ENCODE measurements around the gene IL3. TPM values are rescaled to one million over a fixed set of nuclear protein-coding genes. Genes with fewer than 3 reads are reported as not detected.

The IL3 gene
- total RNA-seq, 2 experiments from 2014 or later = 0.25 to 0.98 TPM

DNA sequence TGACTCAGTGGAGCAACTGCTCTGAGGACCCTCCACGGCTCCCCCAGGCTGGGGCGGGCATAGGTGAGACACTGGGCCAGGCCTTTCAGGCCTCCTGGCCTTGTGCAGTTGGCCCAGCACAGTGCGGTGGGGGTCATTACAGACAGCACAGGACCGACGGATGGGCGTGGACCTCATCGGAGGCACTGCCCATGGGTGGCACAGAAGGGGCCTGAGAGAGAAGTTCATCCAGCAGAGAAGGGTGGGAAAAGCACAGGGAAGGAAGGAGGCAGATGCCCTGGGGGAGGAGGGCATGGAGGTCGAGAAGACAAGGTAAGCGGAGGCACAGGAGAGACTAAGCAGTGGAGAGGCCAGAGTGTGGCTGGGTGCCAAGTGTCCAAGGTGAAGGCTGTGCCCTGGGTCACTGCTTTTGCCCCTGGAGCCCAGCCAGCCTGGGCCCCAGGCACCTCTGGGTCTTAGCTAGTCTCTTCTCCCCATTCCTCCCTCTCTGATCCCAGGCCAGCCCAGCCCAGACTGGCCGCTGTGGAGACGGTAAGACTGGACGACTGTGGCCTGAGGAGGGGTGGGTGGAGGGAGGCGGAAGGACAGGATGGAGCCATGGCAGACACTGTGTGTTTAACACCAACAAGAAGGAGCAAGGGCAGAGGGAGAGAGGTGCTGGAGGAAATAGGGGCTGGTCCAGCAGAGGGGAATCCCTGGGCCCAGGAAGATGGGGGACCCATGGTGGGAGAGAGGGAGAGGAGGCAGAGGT lies 5.7 kb downstream of the IL3 start:
- TF ChIP-seq, protein P1, sequence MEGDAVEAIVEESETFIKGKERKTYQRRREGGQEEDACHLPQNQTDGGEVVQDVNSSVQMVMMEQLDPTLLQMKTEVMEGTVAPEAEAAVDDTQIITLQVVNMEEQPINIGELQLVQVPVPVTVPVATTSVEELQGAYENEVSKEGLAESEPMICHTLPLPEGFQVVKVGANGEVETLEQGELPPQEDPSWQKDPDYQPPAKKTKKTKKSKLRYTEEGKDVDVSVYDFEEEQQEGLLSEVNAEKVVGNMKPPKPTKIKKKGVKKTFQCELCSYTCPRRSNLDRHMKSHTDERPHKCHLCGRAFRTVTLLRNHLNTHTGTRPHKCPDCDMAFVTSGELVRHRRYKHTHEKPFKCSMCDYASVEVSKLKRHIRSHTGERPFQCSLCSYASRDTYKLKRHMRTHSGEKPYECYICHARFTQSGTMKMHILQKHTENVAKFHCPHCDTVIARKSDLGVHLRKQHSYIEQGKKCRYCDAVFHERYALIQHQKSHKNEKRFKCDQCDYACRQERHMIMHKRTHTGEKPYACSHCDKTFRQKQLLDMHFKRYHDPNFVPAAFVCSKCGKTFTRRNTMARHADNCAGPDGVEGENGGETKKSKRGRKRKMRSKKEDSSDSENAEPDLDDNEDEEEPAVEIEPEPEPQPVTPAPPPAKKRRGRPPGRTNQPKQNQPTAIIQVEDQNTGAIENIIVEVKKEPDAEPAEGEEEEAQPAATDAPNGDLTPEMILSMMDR (IDR thresholded peaks at IDR 0.05) = no peak
- no peak for ATAC-seq
- no peak overlapping the region for H3K4me3 Mint-ChIP-seq
- DNase-seq = no peak
- POLR2A ChIA-PET = interaction anchor here (0.6 kb wide), 1 partner anchor 719 kb away, joined by 3 read pairs; no protein-coding TSS in a partner anchor
- intact Hi-C loops (cut with micrococcal nuclease) = loop anchor here (2.0 to 10.0 kb wide), 3 partner anchors 111 to 309 kb away; no protein-coding TSS in a partner anchor
- H3K27me3 Mint-ChIP-seq = no peaks in the 10 kb centered on the region
- CTCF ChIA-PET = interaction anchor here (0.6 to 3.6 kb wide), 19 partner anchors 7 to 303 kb away, joined by 3 to 20 read pairs (median 7); partner anchors contain the start of genes CSF2, SLC22A4 and SLC22A5
- no peaks in the 10 kb centered on the region for H3K36me3 Mint-ChIP-seq (ENCODE audit: low read depth)
- no peaks in the 10 kb centered on the region for H3K9me3 Mint-ChIP-seq
- no peak overlapping the region for H3K27ac Mint-ChIP-seq
- H3K4me1 Mint-ChIP-seq (ENCODE audit: low read depth) = peaks cover 46% of the 10 kb centered on the region

DNA sequence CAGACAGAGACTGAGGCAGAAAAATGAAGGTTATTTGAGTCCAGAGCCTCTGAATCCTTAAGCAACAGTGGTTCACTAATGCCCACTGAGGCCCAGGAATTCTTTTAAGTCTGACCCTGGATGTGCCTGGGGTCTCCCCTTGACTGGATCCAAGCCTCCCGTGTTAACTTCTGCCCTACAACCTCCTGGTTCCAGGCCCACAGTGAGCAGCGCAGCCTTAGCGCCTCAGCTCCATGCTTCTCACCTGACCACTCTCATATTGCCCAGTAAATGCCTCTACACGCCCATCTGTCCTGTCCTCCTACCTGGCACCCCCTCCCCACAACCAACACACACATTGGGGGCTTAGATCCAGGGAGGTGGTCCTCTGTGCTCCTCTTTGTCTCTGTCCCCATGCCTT lies 6.4 kb downstream of the IL3 start:
- ChIA-PET POLR2A (no interaction called here), CTCF (interaction anchor here (0.6 to 3.6 kb wide), 6 partner anchors 65 to 171 kb away, joined by 3 to 17 read pairs (median 4); no protein-coding TSS in a partner anchor)

DNA sequence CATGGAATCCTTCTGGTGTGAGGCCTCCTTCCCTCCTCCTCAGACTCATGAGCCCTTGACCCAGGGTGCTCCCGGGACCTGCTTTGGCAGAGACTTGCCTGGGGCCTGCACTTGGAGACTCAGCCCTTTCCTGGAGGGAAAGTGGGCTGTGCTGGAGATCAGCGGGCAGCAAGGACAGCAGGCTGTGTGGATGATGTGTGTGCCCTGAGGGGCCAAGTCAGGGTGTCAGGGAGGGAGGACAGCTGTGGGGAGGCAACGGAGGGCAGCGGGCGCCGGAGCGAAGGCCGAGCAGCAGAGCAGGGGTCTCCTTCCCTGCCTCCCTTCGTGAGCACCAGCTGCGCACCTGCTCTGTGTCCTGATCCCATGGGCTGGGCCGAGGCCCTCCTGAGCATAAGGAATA lies 7.0 kb downstream of the IL3 start:
- no peak overlapping the region for H3K4me3 Mint-ChIP-seq
- no peaks in the 10 kb centered on the region for H3K36me3 Mint-ChIP-seq (ENCODE audit: low read depth)
- ChIA-PET POLR2A (no interaction called here), CTCF (interaction anchor here (0.6 to 1.7 kb wide), 5 partner anchors 64 to 113 kb away, joined by 3 to 7 read pairs (median 3); no protein-coding TSS in a partner anchor)
- H3K4me1 Mint-ChIP-seq (ENCODE audit: low read depth) = peaks cover 58% of the 10 kb centered on the region
- no peak overlapping the region for H3K27ac Mint-ChIP-seq
- no peaks in the 10 kb centered on the region for H3K27me3 Mint-ChIP-seq
- TF ChIP-seq, protein P1 (IDR thresholded peaks at IDR 0.05) = no peak
- H3K9me3 Mint-ChIP-seq = no peaks in the 10 kb centered on the region
- ATAC-seq (no peak), DNase-seq (no peak)
- intact Hi-C loops (cut with micrococcal nuclease) = loop anchor here (10.0 kb wide), 2 partner anchors 167 to 307 kb away; no protein-coding TSS in a partner anchor

More for the DNA sequence above, 6.4 kb downstream of the IL3 start:
- Mint-ChIP-seq H3K4me1 (ENCODE audit: low read depth) (peaks cover 54% of the 10 kb centered on the region), H3K27ac (peak overlapping the region; percentile 32), H3K4me3 (no peak overlapping the region), H3K27me3 (no peaks in the 10 kb centered on the region), H3K36me3 (ENCODE audit: low read depth) (no peaks in the 10 kb centered on the region), H3K9me3 (no peaks in the 10 kb centered on the region)
- TF ChIP-seq, protein P1 (IDR thresholded peaks at IDR 0.05) = no peak
- intact Hi-C loops (cut with micrococcal nuclease) = loop anchor here (10.0 kb wide), 2 partner anchors 168 to 308 kb away; no protein-coding TSS in a partner anchor
- DNase-seq = no peak
- ATAC-seq = no peak

DNA sequence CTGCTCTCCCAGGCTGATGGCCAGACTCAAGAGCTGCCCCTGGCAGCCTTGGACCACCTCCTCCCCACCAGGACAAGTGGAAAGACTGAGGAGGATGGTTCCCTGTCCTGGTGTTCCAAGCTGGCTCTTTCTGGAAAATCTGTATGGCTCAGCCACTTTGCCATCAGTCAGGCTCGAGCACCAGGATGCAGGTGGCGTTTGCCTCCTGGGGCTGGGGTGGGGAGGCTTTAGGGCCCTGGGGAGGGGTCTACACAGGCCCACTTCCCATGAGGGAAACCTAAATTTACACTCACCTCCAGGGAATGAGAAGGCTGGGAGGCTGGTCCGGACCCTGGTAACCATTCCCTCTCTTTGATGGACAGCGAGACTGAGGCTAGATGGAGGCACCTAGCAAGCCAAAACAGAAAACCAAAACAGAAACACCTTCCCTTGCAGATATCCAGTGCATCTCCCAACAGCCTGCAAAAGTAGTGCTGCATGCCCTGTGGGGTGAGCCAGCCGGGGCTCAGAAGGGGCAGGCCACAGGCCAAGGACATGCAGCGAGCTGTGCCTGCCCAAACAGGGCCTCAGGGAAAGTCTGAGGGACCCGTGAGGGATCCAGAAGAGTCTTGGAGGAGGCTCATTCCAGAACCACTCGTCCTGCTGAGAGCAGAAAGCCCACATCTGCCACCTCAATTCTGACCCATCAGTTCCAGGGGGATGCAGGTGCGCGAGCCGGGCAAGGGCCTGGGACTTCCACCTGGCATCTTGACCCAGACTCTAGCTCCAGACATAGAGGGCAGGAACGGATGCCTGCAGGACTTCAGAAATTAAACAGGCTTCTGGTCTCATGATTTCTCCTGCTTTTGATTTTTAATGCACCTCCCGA lies 7.7 kb downstream of the IL3 start:
- CTCF ChIA-PET = interaction anchor here (1.7 kb wide), 1 partner anchor 64 kb away, joined by 3 read pairs; no protein-coding TSS in a partner anchor
- DNase-seq (no peak), ATAC-seq (no peak)
- no peaks in the 10 kb centered on the region for H3K27me3 Mint-ChIP-seq
- intact Hi-C loops (cut with micrococcal nuclease) = loop anchor here (10.0 kb wide), 2 partner anchors 167 to 307 kb away; no protein-coding TSS in a partner anchor
- H3K9me3 Mint-ChIP-seq = no peaks in the 10 kb centered on the region
- no peak overlapping the region for H3K27ac Mint-ChIP-seq
- H3K4me3 Mint-ChIP-seq = no peak overlapping the region
- H3K36me3 Mint-ChIP-seq (ENCODE audit: low read depth) = no peaks in the 10 kb centered on the region
- TF ChIP-seq, protein P1 (IDR thresholded peaks at IDR 0.05) = no peak
- peaks cover 62% of the 10 kb centered on the region for H3K4me1 Mint-ChIP-seq (ENCODE audit: low read depth)
- POLR2A ChIA-PET = no interaction called here

All from activated CD8-positive, alpha-beta T cell treated with anti-CD3 and anti-CD28 coated beads for 36 hours (primary cell).